Measurements from ENCODE around the gene LETMD1.

DNA sequence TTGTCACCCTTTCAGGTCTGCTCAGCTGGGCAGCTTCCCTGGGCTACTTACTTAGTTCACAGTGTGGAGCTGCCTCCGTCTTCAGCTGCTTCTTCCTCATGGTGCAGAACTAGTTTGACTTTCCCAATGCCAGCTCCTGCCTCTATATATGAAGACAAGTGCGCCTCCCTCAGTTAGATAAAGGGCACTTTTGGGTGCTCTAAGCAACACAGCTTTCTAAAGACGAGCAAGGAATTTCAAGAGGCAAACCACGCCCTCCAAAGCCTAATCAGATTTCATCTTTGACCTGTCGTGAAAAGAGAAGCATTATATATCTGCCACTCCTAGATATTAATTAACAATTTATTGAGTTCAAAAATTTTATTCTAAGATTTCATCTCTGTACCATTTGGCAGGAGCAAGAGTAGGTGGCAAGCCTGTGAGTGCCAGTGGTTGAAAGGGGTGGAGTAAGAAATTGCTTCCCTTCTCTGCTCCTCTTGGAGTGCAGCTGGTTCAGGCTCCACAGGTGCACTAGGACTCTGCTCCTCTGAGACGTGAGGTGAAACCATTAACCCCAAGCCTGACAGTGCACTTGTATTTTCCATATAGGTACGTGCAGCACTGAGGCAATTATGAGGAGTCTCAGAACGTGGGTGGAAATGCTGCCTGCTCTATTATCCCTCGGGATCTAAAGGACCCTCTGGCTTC is 19.9 kb upstream of the LETMD1 start:
- TF ChIP-seq, protein P1, sequence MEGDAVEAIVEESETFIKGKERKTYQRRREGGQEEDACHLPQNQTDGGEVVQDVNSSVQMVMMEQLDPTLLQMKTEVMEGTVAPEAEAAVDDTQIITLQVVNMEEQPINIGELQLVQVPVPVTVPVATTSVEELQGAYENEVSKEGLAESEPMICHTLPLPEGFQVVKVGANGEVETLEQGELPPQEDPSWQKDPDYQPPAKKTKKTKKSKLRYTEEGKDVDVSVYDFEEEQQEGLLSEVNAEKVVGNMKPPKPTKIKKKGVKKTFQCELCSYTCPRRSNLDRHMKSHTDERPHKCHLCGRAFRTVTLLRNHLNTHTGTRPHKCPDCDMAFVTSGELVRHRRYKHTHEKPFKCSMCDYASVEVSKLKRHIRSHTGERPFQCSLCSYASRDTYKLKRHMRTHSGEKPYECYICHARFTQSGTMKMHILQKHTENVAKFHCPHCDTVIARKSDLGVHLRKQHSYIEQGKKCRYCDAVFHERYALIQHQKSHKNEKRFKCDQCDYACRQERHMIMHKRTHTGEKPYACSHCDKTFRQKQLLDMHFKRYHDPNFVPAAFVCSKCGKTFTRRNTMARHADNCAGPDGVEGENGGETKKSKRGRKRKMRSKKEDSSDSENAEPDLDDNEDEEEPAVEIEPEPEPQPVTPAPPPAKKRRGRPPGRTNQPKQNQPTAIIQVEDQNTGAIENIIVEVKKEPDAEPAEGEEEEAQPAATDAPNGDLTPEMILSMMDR (IDR thresholded peaks at IDR 0.05), result no peak
- no peak for TF ChIP-seq POLR2A (IDR thresholded peaks at IDR 0.05)

Measured in testis (tissue), 2 donors.